Thyroid gland (tissue), 4 donors: ENCODE results near the gene MYLK3.
A peak's percentile ranks its signal among the peaks of the same experiment; 100 is the strongest.

Experiments
- POLR2A ChIP-seq, 2 donors: fragments of 450-650 bp; IDR thresholded peaks; one replicate each; pipeline ENCODE4 v1.6.1; 2017; ENCODE audit warnings: antibody characterized with exemption in 2 of 2, mild to moderate bottlenecking in 2 of 2, moderate library complexity in 1 of 2
- TF ChIP-seq, protein P1 (sequence below), 6 experiments: fragments of 200-600 bp in 3 of 6; fragments of 450-650 bp in 3 of 6; sonication (generic) in 3 of 6; IDR thresholded peaks; one replicate each; pipeline ENCODE4 v1.5.1; 2016 to 2019; ENCODE audit warnings: antibody characterized with exemption in 6 of 6, mild to moderate bottlenecking in 2 of 6, inconsistent platforms in 1 of 6, moderate library complexity in 1 of 6

- no peak for TF ChIP-seq POLR2A (IDR thresholded peaks at IDR 0.05)
- TF ChIP-seq, protein P1, sequence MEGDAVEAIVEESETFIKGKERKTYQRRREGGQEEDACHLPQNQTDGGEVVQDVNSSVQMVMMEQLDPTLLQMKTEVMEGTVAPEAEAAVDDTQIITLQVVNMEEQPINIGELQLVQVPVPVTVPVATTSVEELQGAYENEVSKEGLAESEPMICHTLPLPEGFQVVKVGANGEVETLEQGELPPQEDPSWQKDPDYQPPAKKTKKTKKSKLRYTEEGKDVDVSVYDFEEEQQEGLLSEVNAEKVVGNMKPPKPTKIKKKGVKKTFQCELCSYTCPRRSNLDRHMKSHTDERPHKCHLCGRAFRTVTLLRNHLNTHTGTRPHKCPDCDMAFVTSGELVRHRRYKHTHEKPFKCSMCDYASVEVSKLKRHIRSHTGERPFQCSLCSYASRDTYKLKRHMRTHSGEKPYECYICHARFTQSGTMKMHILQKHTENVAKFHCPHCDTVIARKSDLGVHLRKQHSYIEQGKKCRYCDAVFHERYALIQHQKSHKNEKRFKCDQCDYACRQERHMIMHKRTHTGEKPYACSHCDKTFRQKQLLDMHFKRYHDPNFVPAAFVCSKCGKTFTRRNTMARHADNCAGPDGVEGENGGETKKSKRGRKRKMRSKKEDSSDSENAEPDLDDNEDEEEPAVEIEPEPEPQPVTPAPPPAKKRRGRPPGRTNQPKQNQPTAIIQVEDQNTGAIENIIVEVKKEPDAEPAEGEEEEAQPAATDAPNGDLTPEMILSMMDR (IDR thresholded peaks at IDR 0.05): peak; percentile 29 to 68 (median 48)
Measured at GRCh38 chr16:46673320-46674013, 74.7 kb downstream of the MYLK3 start.
